Common myeloid progenitor, CD34-positive (primary cell): Measurements from ENCODE around the gene ACACB.

Experiments
- CTCF ChIA-PET: fragments of 350-600 bp; sonication (Branson Sonifier 250); formaldehyde crosslinking; loops from one replicate; lab custom pipeline; 2021; ENCODE audit warnings: antibody characterized with exemption; lab: Charles Lee
- POLR2A ChIA-PET: fragments of 350-600 bp; sonication (Branson Sonifier 250); formaldehyde crosslinking; loops from one replicate; lab custom pipeline; 2021; ENCODE audit warnings: antibody characterized with exemption; lab: Charles Lee
- DNase-seq, 3 donors: peaks; one replicate each; pipeline versions ENCODE4 v3.0.0 to v3.0.0-alpha.2; 2013
- H3K27ac ChIP-seq, 2 experiments: 1 replicate in 1 of 2; 2 replicates in 1 of 2; pipeline ENCODE4 v1.7.0; 2013; ENCODE audit warnings: inconsistent platforms in 2 of 2, low read length in 2 of 2, mild to moderate bottlenecking in 2 of 2, low read depth in 1 of 2, moderate library complexity in 1 of 2; ENCODE audit not compliant: severe bottlenecking in 2 of 2, insufficient read depth in 1 of 2, poor library complexity in 1 of 2
- H3K27me3 ChIP-seq, 5 experiments: replicated peaks in 2 of 5; 1 replicate in 3 of 5; 2 replicates in 2 of 5; pipeline versions ENCODE4 v1.6.1 to v1.7.0; 2013; ENCODE audit warnings: low read length in 4 of 5, mild to moderate bottlenecking in 2 of 5, moderate library complexity in 2 of 5, inconsistent platforms in 1 of 5; ENCODE audit not compliant: insufficient read depth in 5 of 5, control insufficient read depth in 4 of 5
- H3K36me3 ChIP-seq, 4 experiments: 1 replicate in 2 of 4; 2 replicates in 2 of 4; pipeline versions ENCODE4 v1.6.1 to v1.7.0; 2013; ENCODE audit warnings: low read length in 3 of 4, control low read depth in 1 of 4, mild to moderate bottlenecking in 1 of 4; ENCODE audit not compliant: control insufficient read depth in 4 of 4, insufficient read depth in 4 of 4
- H3K4me1 ChIP-seq, 4 experiments: 1 replicate in 3 of 4; 2 replicates in 1 of 4; pipeline versions ENCODE4 v1.6.1 to v1.7.1; 2013; ENCODE audit warnings: low read length in 3 of 4, mild to moderate bottlenecking in 3 of 4, control low read depth in 1 of 4, inconsistent platforms in 1 of 4, moderate library complexity in 1 of 4; ENCODE audit not compliant: control insufficient read depth in 4 of 4, insufficient read depth in 4 of 4; ENCODE audit errors: control extremely low read depth in 1 of 4
- H3K4me3 ChIP-seq, 7 experiments: 1 replicate in 4 of 7; 2 replicates in 3 of 7; pipeline versions ENCODE4 v1.5.1 to v1.7.0; 2013; ENCODE audit warnings: mild to moderate bottlenecking in 7 of 7, low read length in 6 of 7, moderate library complexity in 6 of 7, inconsistent platforms in 2 of 7, low read depth in 2 of 7, control low read depth in 1 of 7; ENCODE audit not compliant: insufficient read depth in 4 of 7, control insufficient read depth in 1 of 7; ENCODE audit errors: extremely low read depth in 1 of 7
- H3K9me3 ChIP-seq, 5 experiments: 1 replicate in 4 of 5; 2 replicates in 1 of 5; pipeline versions ENCODE4 v1.6.1 to v1.7.1; 2013; ENCODE audit warnings: low read length in 4 of 5, mild to moderate bottlenecking in 2 of 5, inconsistent platforms in 1 of 5, low read depth in 1 of 5, moderate library complexity in 1 of 5; ENCODE audit not compliant: control insufficient read depth in 4 of 5, insufficient read depth in 2 of 5; ENCODE audit errors: control extremely low read depth in 1 of 5
- WGBS: methylation state at CpG from one replicate; pipeline ENCODE4 v1.1.5; 2013; ENCODE audit not compliant: insufficient coverage; 5-methylcytosine and 5-hydroxymethylcytosine counted together

Gene ACACB

DNA sequence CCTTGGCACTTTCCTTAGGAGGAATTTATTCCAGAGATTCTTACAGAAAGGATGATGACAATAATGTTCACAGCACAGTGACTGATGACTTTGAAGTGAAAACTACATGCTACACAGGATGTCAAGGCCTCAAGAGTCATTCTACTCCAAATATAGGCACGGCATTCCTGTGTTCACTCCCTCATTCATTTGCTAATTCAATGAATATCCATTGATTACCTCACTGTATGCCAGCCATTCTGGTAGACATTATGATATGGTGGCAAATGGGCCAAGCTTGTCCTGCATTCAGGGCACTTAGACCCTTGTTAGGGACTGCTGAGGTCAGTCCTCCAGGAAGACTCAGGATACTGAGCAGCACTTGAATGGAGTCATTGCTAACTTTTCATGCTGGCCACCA, 144.7 kb downstream of the ACACB start:
- Histone ChIP-seq H3K27me3 (no peaks in the 10 kb centered on the region), H3K4me3 (no peak overlapping the region), H3K9me3 (peaks cover 0 to 5% (median 0%) of the 10 kb centered on the region in 5 experiments), H3K36me3 (peaks cover 0 to 51% (median 6%) of the 10 kb centered on the region in 4 experiments), H3K4me1 (no peaks in the 10 kb centered on the region), H3K27ac (no peak overlapping the region)
- DNase-seq: no peak
- WGBS: 100% methylated on average over 1 of the region's 1 CpG
- ChIA-PET CTCF (interaction anchor here (1.2 kb wide), 1 partner anchor 145 kb away, joined by 3 read pairs; no protein-coding TSS in a partner anchor), POLR2A (interaction anchor here (0.7 kb wide), 1 partner anchor 67 kb away, joined by 3 read pairs; no protein-coding TSS in a partner anchor)

- ChIA-PET POLR2A (interaction anchor here (0.6 to 0.7 kb wide), 2 partner anchors 22 to 68 kb away, joined by 3 to 4 read pairs; no protein-coding TSS in a partner anchor), CTCF (interaction anchor here (1.0 to 2.7 kb wide), 4 partner anchors 109 to 144 kb away, joined by 3 to 12 read pairs (median 3); no protein-coding TSS in a partner anchor)
- peaks cover 0 to 5% (median 0%) of the 10 kb centered on the region in 5 experiments for H3K9me3 ChIP-seq
- no peak overlapping the region for H3K4me3 ChIP-seq
- H3K36me3 ChIP-seq: peaks cover 0 to 55% (median 8%) of the 10 kb centered on the region in 4 experiments
- H3K27ac ChIP-seq: no peak overlapping the region
- H3K27me3 ChIP-seq: no peaks in the 10 kb centered on the region
- no peak for DNase-seq
- no peaks in the 10 kb centered on the region for H3K4me1 ChIP-seq
- WGBS: 94% methylated on average over 2 of the region's 2 CpGs
Observed at GRCh38 chr12:109261939-109262338, 145.6 kb downstream of the ACACB start.

DNA sequence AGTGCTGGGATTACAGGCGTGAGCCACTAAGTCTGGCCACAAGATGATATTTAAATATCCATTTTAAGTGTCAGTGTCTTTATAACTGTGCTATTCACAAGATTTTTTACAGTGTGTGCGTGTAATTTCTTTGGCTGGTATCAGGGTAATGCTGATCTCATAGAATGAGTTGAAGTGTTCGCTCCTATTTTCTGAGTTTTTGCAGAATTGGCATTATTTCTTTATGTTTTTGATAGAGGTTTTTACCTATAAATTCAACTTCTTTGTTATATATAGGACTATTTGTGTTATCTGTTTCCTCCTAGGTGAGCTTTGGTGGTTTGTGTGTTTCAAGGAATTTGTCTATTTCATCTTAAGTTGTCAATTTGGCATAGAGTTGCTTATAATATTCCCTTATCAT, 147.1 kb downstream of the ACACB start:
- Histone ChIP-seq H3K4me1 (no peaks in the 10 kb centered on the region), H3K27ac (no peak overlapping the region), H3K27me3 (no peaks in the 10 kb centered on the region), H3K36me3 (peaks cover 0 to 53% (median 10%) of the 10 kb centered on the region in 4 experiments), H3K9me3 (peaks cover 0 to 5% (median 0%) of the 10 kb centered on the region in 5 experiments), H3K4me3 (no peak overlapping the region)
- no CpG with 5 or more reads among the region's 3 CpGs for WGBS
- CTCF ChIA-PET: interaction anchor here (0.6 to 2.7 kb wide), 8 partner anchors 14 to 152 kb away, joined by 3 to 12 read pairs (median 4); no protein-coding TSS in a partner anchor
- no peak for DNase-seq
- POLR2A ChIA-PET: no interaction called here

DNA sequence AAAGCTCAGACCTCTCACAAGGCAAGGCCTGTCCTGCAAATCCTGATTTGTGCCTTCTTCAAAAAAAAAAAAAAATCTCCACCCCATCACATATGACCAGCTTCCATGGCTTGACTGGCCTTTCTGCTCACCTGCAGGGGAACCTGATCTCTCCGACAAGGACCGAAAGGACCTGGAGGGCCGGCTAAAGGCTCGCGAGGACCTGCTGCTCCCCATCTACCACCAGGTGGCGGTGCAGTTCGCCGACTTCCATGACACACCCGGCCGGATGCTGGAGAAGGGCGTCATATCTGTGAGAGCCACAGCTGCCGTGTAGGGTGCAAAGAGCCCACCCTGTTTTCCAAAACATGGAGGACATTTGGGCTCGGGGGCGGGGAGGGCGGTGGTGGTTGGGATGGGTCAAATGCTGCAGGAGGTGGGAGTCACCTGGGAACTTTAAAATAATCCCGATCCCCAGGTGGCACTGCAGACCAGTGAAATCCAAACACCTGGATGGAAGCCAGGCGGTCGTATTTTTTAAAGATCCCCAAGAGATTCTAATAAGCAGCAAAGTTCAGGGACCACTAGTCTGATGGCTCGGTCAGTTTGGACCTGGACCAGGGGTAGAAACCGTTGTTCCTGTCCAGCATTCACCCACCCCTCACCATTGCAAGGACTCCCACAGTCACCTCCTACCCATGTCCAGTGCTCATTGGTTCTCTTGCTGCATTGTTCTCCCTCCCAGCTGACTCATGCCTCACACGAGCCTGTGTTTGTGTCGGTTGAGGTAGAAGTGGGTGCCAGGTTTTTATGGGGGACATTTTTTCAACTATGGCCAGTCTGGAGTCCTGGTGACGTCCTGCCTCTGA, 147.9 kb downstream of the ACACB start:
- Histone ChIP-seq H3K36me3 (peaks cover 0 to 51% (median 9%) of the 10 kb centered on the region in 4 experiments), H3K27ac (no peak overlapping the region), H3K9me3 (peaks cover 0 to 5% (median 0%) of the 10 kb centered on the region in 5 experiments), H3K4me1 (no peaks in the 10 kb centered on the region), H3K27me3 (no peaks in the 10 kb centered on the region), H3K4me3 (no peak overlapping the region)
- ChIA-PET POLR2A (no interaction called here), CTCF (interaction anchor here (0.6 to 2.7 kb wide), 9 partner anchors 9 to 130 kb away, joined by 3 to 12 read pairs (median 3); no protein-coding TSS in a partner anchor)
- WGBS: 86% methylated on average over 17 of the region's 23 CpGs
- DNase-seq: peak; percentile 40 to 61 (median 59)

- DNase-seq: no peak
- H3K27ac ChIP-seq: no peak overlapping the region
- WGBS: 98% methylated on average over 25 of the region's 27 CpGs
- H3K4me3 ChIP-seq: no peak overlapping the region
- H3K9me3 ChIP-seq: peaks cover 0 to 5% (median 0%) of the 10 kb centered on the region in 5 experiments
- H3K4me1 ChIP-seq: no peaks in the 10 kb centered on the region
- ChIA-PET POLR2A (no interaction called here), CTCF (interaction anchor here (0.9 to 1.7 kb wide), 3 partner anchors 16 to 126 kb away, joined by 3 read pairs; no protein-coding TSS in a partner anchor)
- peaks cover 0 to 44% (median 9%) of the 10 kb centered on the region in 4 experiments for H3K36me3 ChIP-seq
- H3K27me3 ChIP-seq: no peaks in the 10 kb centered on the region
Observed at GRCh38 chr12:109264943-109265650, 148.7 kb downstream of the ACACB start.

DNA sequence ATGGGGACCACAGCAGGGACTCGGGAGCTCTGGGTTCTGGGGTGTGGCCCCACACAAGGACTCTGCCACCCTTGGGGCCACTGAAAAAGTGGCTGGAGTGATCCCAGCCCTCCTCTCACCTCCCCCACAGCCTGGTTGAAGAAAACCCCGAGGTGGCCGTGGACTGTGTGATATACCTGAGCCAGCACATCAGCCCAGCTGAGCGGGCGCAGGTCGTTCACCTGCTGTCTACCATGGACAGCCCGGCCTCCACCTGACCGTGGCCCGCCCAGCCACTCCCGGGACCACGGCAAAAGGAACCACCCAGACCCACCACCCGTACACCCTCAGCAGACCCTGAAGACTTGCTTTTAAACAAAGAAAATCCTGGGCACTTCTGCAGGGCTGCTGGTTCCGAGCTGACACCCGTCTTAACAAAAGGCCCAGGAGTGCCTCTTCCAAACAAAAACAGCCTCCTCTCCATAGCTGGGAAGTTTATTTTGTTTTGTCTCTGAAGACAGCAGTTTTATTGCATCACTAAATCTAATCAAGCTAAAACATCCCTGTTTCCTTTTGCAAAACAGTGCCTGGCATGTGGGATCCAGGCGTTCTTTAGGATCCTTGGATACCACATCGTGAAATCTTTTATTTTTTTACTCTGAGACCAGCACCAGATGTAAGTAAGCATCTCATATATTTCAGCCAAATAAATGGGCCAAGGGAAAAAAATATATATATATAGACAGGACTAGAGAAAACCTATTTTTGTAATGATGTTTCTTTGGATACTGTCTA, 149.9 kb downstream of the ACACB start:
- WGBS: 97% methylated on average over 13 of the region's 16 CpGs

More for the DNA sequence above, 149.9 kb downstream of the ACACB start:
- no peaks in the 10 kb centered on the region for H3K4me1 ChIP-seq
- peaks cover 0 to 5% (median 0%) of the 10 kb centered on the region in 5 experiments for H3K9me3 ChIP-seq
- no peak overlapping the region for H3K27ac ChIP-seq
- POLR2A ChIA-PET: no interaction called here
- H3K36me3 ChIP-seq: peaks cover 0 to 38% (median 9%) of the 10 kb centered on the region in 4 experiments
- H3K4me3 ChIP-seq: no peak overlapping the region
- no peaks in the 10 kb centered on the region for H3K27me3 ChIP-seq
- CTCF ChIA-PET: no interaction called here
- no peak for DNase-seq
